NCI-H345 treated with DMSO at 0.1 percent for 48 hours (cell line): ENCODE measurements around the gene AP3S2.
"Not testable (repeated sequence)": the region's sequence is repeated elsewhere in the genome, so short reads cannot be mapped to it uniquely, and the experiment has no call there.

Experiments used
- DNase-seq: peaks from one replicate; lab custom pipeline; 2025; ENCODE audit not compliant: unreplicated experiment; lab: John Stamatoyannopoulos, UW

The AP3S2 gene

DNA sequence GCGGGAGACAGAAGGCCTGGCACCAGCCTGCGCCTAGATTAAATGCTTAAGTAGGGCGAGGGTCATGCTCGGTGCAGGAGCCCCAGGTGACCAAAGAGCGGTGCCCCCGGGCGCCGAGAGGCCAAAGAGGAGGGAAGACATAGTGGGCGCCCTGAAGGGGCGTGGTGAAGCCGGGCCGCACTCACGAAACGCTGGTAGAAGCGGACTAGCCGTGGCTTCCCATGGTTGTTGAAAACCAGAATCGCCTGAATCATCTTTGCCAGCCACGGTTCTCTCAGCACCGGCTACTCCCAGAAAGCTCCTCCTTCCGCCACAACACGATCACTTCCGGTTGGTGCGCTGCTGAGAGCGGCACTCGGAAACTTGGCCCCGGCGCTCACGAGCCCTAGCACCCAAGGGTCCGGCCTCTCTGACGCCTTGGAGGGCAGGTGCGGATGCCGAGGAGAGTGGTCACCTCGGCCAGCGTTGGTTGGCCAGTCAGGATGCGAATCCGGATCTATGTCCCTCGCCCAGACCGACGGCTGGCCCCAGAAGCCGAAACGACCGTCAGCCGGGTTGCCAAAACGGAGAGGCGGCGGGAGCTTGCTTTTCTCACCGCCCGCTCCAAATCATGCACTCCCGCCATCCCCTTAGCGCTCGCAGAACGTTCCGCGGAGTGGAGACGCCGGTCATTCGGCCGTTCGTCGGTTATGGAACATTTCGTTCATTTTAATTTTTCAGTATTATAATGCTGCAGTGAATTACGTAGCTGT is at the start of gene AP3S2:
Gene AP3S2, minus strand, starts transcription at position 299 of the 752 bp plus-strand sequence. Its CDS starts 45 bp downstream, at position 254.
- DNase-seq, result peak; percentile 68

- no peak for DNase-seq
Observed at GRCh38 chr15:89939910-89940309, 46.1 kb upstream of the AP3S2 start.

- not testable (repeated sequence) for DNase-seq
Observed at GRCh38 chr15:89939377-89939776, 45.6 kb upstream of the AP3S2 start.

DNA sequence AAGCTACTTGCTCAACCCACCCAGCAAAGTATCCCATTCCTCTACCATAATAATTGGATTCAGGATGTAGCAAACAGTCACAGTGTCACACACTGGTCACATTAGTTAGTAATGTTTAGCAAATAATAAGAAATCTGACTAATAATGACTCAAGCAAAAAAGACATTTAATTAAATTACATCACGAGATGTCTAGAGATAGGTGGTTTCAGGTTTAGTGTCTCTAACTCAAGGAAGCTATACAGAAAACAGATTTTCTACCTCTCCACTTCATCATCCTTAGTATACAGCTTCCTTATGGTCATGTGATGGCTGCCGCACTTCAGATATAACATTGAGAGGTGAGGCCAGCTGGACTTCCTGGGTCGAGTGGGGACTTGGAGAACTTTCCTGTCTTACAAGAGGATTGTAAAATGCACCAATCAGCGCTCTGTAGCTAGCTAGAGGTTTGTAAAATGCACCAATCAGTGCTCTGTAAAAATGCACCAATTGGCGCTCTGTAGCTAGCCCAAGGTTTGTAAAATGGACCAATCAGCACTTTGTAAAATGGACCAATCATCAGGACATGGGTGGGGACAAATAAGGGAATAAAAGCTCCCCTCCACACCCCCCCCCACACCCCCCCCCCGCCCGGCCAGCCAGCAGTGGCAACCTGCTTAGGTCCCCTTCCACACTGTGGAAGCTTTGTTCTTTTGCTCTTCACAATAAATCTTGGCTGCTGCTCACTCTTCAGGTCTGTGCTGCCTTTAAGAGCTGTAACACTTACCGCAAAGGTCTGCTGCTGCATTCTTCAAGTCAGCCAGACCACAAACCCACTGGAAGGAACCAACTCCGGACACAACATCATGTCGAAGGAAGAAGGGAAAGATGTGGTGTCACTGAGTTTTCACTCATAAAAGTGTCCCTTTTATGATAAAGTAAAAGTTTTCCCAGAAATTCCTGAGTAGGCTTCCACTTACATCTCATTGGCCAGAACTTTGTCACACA is 43.9 kb upstream of the AP3S2 start:
- no peak for DNase-seq

DNA sequence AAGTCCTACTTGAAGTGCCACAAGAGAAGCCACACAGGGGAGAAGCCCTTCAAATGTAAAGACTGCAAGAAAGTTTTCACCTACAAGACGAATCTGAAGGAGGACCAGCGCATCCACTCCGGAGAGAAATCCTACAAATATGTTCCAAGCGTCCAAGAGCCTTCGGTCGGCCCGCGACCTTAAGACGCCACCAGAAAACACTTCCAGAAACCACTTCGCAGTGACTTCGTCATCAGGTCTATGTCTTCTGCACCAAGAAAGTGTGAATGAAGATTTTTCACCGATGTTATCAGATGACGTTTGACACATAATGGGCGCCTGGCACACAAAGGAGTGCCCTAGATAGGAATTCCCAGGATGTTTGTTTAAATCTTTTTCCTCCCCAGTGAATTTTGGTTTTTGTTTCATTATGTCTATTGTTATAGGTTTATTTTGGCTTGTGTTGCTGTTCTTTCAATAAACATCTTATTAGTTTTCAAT is 43.0 kb upstream of the AP3S2 start:
- DNase-seq, result no peak

GRCh38 chr15:89936051-89936785 is 42.4 kb upstream of the AP3S2 start:
- no peak for DNase-seq

DNA sequence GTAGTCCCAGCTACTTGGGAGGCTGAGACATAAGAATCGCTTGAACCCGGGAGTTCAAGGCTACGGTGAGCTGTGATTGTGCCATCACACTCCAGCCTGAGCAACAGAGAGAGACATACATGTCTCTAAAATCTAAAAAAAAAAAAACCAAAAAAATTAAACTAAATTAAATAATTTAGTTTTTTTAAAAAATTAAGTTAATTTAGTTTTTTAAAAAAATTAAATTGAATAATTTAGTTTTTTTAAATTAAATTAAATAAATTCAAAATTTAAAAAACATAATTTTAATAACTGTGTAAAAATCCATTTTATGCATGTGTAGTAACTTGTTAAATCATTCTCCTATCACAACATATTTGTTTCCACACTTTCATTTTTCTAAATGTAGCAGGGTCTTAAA is 39.1 kb upstream of the AP3S2 start:
- no peak for DNase-seq

DNA sequence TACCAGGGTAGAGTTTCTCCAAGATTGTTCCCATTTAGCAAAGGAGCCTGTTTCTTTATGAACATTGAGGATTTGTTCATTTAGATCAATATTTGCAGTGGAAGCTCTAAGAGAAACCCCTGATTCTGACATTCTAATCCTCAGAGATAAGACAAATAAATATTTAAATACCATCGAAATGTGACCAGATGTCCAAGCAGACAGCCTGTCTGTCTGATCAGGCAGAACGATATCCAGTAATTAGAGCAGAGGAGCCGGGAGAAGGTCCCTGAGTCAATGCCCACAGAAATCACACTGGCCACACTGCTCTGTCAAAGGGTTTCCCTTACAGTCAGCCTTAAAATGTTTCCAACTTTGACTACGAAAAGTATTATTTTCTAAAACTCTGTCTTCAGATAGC is 34.6 kb upstream of the AP3S2 start:
- DNase-seq, result no peak

DNA sequence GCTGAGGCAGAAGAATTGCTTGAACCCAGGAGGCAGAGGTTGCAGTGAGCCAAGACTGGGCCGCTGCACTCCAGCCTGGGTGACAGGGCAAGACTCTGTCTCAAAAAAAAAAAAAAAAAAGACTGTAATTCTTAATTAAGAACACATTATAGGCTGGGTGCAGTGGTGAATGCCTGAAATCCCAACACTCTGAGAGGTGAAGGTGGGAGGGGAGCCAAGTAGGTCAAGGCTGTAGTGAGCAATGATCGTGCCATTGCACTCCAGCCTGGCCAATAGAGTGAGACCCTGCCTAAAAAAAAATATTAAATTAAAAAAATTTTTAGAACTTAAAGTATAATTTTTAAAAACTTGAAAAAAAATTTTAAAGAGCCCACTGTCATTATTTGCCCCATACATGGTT is 32.4 kb upstream of the AP3S2 start:
- DNase-seq, result no peak

- no peak for DNase-seq
Observed at GRCh38 chr15:89917442-89918101, 23.8 kb upstream of the AP3S2 start.

GRCh38 chr15:89916660-89917059 is 22.9 kb upstream of the AP3S2 start:
- DNase-seq, result no peak

DNA sequence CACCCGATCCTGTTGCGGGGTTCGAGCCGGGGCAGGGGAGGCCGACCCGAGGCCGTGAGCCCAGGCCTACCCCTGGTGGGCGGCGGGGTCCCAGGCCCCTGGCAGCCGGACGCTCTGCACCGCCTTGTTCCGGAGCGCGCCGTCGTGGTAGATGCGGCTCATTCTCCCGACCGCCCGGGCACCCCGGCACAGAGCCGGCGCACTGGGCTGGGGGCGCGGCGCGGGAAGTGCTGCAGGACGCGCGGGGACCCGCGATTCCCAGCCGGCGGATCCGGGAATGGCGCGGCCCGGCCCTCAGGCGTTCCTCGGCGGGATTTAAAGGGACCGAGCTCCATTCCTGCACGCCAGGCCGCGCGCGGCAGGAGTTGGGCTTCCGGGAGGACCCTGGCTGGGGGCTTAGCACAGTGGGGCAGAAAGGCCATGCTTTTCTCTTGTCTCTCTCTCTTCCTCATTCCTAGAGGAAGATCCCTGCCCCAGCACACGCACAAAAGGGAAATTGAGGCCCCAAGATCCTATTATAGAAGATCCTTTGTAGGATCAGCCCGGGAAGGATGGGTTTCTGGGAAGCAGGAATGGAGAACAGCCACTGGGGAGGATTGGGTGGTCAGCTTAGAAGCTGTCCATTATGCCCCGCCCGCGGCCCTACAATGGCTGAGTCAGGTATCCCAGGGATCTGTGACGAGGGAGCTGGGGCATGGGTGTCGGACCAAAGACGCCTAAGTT is 19.0 kb upstream of the AP3S2 start, which contains the start of gene ARPIN:
Gene ARPIN, minus strand, starts transcription at position 279 of the 723 bp plus-strand sequence. Its CDS starts 117 bp downstream, at position 162.
- DNase-seq, result no peak

DNA sequence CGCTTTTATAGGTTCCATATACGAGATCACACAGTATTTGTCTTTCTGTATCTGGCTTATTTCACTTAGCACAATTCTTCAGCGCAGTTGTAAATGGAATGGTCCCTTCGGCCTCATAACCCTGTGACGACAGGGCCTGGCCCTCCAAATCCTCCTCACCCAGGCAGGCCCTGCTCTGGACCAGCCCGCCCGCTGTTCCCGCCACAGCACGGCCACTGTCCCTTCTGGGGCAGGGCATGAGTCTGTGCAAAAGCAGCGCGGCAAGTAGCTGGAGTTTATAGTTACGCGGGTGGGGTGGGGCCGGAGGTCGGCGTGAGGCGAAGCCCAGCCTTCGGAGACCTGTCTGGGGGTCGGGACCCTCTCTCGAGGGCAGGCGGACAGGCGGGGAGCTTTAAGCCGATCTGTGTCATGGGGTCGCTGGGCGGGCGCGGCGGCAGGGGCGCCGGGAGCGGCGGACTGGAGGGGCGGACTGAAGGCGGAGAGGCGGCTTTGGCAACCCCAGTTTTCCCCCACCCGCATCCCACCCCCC is 18.4 kb upstream of the AP3S2 start:
- no peak for DNase-seq

- DNase-seq, result no peak
Observed at GRCh38 chr15:89910891-89911626, 17.3 kb upstream of the AP3S2 start.

GRCh38 chr15:89909611-89910010 is 15.8 kb upstream of the AP3S2 start:
- DNase-seq, result no peak

- no peak for DNase-seq
Observed at GRCh38 chr15:89908226-89908625, 14.4 kb upstream of the AP3S2 start.

- DNase-seq, result no peak
Observed at GRCh38 chr15:89907289-89907688, 13.5 kb upstream of the AP3S2 start.

- no peak for DNase-seq
Observed at GRCh38 chr15:89905846-89906378, 12.1 kb upstream of the AP3S2 start.

DNA sequence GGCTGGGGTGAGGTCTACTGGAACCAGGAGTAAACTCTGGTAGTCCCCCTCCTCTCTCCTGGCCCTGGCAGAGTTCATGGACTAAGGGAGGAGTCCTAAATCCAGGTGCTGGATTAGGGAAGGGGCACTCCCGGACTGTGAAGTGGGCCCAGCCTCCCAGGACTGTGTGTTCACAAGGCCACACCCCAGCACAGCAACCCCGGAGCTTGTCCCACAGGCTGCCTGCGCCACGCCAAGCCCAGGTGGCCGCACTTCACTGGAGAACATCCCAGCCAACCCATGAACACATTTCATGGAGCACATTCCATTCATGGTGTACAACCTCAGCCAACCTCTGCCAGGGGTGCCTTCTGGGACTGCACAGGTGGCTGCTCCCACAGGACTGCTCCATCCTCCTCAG is 10.7 kb upstream of the AP3S2 start:
- no peak for DNase-seq
